Measurements from ENCODE around the gene CTAG1B.
"Not testable (repeated sequence)": the region's sequence is repeated elsewhere in the genome, so short reads cannot be mapped to it uniquely, and the experiment has no call there.

Gene CTAG1B

GRCh38 chrX:154619182-154619581 lies at the start of gene CTAG1B:
Gene CTAG1B (minus strand): TSS chrX:154619282. CDS start chrX:154619218, 64 bp downstream.
- DNase-seq (ENCODE audit: extremely low read depth in 1 of 2, low read depth in 1 of 2) = not testable (repeated sequence)

DNA sequence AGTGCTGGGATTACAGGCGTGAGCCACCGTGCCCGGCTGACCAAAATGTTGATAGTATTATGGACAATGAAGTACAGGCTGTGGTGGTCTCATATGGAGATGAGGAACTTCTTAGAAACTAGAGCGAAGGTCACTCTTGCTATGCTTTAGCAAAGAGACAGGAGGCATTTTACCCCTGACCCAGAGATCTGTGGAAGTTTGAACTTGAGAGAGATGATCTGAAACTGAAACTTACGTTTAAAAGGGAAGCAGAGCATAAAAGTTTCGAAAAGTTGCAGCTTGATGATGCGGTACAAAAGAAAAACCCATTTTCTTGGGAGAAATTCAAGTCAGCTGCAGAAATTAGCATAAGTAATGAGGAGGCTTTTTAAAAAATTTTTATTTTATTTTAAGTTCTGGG lies 42.8 kb upstream of the CTAG1B start:
- DNase-seq (ENCODE audit: extremely low read depth in 1 of 2, low read depth in 1 of 2) = no peak

DNA sequence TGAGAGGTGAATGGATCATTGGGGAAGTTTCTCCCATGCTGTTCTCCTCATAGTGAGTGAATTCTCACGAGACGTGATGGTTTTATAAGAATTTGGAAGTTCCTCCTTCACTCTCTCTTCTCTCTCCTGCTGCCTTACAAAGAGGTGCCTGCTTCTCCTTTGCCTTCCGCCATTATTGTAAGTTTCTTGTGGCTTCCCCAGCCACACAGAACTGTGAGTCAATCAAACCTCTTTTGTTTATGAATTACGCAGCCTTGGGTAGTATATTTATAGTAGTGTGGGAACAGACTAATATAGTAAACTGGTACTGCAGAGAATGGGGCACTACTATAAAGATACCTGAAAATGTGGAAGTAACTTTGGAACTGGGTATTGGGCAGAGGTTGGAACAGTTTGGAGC lies 42.1 kb upstream of the CTAG1B start:
- no peak for DNase-seq (ENCODE audit: extremely low read depth in 1 of 2, low read depth in 1 of 2)

- no peak for DNase-seq (ENCODE audit: extremely low read depth in 1 of 2, low read depth in 1 of 2)
Measured at GRCh38 chrX:154660541-154660940, 41.5 kb upstream of the CTAG1B start.

DNA sequence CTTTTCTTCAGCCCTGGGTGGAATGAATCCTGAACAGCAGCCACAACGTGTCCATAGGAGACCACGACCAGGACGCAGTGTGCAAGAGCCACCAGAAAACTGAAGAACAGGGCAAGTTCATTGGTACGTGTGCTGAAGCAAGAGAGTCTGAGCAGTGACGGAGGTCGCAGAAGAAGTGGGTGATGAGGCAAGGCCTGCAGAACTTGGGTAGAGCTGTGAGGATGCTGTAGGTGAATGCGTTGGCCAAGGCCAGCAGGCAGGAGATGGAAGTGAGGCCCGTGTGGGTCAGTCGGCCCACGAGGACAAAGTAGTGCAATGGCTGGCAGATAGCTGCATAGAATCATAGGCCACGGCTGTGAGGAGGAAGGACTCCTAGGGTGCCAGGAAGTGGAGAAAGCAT lies 39.9 kb upstream of the CTAG1B start:
- DNase-seq (ENCODE audit: extremely low read depth in 1 of 2, low read depth in 1 of 2) = no peak

- no peak for DNase-seq (ENCODE audit: extremely low read depth in 1 of 2, low read depth in 1 of 2)
Measured at GRCh38 chrX:154658187-154658586, 39.1 kb upstream of the CTAG1B start.

DNA sequence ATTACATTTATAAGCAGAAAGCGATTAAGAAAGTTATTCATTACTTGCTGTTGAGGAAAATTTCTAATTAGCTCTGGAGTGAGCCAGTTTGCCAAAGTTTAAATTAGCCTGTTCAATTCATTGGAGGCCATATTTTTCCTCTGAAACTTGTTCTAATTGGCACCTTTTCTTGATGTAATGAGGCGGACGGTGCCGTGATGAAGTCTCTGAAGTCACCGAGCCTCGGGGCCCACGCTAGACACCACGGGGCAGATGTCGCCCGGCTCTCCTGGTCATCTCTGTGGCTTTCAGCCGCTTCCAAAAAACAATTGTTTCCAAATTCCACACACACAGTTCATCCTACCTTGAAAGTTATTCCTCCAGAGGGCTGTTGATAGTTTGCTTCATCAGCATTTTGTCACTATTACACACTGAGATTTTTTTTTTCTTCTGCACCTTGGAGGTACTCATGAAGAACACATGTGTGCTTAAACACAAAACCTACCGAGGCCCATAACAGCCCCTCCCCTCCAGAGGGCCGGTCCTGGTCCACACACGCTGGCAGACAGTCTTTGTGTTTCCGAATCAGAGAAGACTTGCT lies 38.2 kb upstream of the CTAG1B start:
- no peak for DNase-seq (ENCODE audit: extremely low read depth in 1 of 2, low read depth in 1 of 2)

- DNase-seq (ENCODE audit: extremely low read depth in 1 of 2, low read depth in 1 of 2) = no peak
Measured at GRCh38 chrX:154655786-154656185, 36.7 kb upstream of the CTAG1B start.

DNA sequence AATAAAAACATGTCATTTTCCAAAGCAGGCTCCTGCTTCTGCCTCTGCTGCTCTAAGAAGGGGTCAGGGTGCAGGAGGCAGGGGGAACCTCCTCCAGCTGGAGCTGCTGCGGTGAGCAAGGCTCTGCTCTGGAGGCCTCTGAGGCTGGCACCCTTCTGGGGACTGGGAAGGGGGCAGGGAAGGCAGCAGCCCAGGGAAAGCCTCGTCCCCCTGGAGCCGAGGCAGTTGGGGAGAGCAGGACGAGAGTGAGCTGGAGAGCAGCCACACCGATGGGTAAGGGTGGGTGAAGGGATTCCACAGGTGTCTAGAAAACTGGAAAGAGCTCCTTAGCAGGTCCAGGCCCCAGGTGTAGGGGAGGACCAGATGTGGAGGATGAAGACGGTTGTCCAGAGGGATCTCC lies 36.3 kb upstream of the CTAG1B start:
- no peak for DNase-seq (ENCODE audit: extremely low read depth in 1 of 2, low read depth in 1 of 2)

- no peak for DNase-seq (ENCODE audit: extremely low read depth in 1 of 2, low read depth in 1 of 2)
Measured at GRCh38 chrX:154654925-154655324, 35.8 kb upstream of the CTAG1B start.

DNA sequence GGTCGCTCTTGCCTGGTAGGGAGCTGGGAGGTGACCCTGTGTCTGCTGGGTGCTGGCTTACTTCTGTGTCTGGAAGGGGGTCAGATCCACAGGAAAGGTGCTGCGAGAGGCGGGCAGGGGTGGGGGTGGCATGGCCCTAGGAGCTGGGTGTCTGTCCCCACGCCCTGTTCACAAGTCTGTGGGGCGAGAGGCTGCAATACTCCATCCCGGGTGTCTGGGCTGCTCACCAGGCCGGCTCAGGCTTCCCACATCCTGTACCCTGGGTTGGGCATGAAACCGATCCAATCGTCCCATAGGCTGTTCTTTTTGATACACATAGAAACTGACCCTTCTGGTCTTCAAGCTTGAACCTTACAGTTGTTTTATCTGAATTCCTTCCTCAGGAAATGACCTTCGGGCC lies 35.3 kb upstream of the CTAG1B start:
- no peak for DNase-seq (ENCODE audit: extremely low read depth in 1 of 2, low read depth in 1 of 2)

GRCh38 chrX:154653413-154653812 lies 34.3 kb upstream of the CTAG1B start, which contains the start of gene CTAG2:
Gene CTAG2 (minus strand): TSS chrX:154653579. CDS start chrX:154653515, 64 bp downstream.
- DNase-seq (ENCODE audit: extremely low read depth in 1 of 2, low read depth in 1 of 2) = not testable (repeated sequence)

- no peak for DNase-seq (ENCODE audit: extremely low read depth in 1 of 2, low read depth in 1 of 2)
Measured at GRCh38 chrX:154653048-154653401, 33.9 kb upstream of the CTAG1B start.

- DNase-seq (ENCODE audit: extremely low read depth in 1 of 2, low read depth in 1 of 2) = no peak
Measured at GRCh38 chrX:154652311-154653047, 33.4 kb upstream of the CTAG1B start.

DNA sequence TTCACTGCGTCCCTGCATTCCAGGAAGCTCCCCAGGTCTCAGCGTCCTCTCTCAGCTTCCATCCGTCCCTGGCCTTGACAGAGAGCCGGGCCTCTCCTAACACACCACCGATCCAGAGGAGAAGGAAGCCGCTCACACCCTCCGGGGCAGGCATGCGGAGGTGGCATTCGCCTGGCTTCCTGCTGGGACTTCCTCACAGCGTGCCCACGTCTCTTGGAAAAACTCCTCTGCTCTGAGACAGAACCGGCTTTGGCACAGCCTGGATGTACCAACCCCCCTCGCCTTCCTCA lies 31.1 kb upstream of the CTAG1B start:
- no peak for DNase-seq (ENCODE audit: extremely low read depth in 1 of 2, low read depth in 1 of 2)

DNA sequence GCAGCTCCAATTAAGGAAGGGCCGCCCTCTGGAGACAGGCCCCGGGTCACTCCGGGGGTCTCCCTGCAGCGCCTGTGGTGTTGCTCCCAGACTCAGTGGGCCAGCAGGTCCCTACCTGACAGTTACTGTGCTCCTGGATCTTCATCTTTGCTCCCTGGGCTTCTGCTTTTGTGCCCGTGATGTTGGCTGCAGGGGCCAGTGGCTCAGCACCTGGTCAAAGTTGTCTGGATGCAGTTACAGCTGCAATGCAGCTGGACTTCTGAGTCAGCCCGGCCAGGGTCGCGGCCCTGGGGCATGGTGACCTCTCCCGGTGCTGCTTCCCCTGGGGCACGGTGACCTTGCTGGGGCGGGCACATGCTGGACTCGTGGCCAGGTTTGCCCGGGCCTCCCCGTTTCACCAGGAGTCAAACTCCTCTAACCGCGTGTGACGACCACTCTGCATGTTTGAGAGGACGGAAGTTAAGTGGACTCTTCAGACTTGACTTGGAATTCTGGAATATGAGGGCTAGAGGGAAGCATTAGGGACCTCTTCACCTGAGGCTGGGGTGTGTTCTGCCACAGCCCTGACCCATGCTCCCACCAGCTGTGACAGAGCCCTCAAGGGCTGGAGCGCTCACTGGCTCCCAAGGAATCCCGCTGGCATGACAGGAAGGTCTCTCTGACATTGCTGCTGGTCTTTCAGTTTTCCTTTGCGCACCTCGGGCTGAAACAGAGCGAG lies 30.6 kb upstream of the CTAG1B start:
- no peak for DNase-seq (ENCODE audit: extremely low read depth in 1 of 2, low read depth in 1 of 2)

GRCh38 chrX:154648931-154649330 lies 29.8 kb upstream of the CTAG1B start:
- no peak for DNase-seq (ENCODE audit: extremely low read depth in 1 of 2, low read depth in 1 of 2)

GRCh38 chrX:154645745-154646378 lies 26.8 kb upstream of the CTAG1B start:
- DNase-seq (ENCODE audit: extremely low read depth in 1 of 2, low read depth in 1 of 2) = not testable (repeated sequence)

GRCh38 chrX:154643708-154644107 lies 24.6 kb upstream of the CTAG1B start:
- DNase-seq (ENCODE audit: extremely low read depth in 1 of 2, low read depth in 1 of 2) = not testable (repeated sequence)

- not testable (repeated sequence) for DNase-seq (ENCODE audit: extremely low read depth in 1 of 2, low read depth in 1 of 2)
Measured at GRCh38 chrX:154641740-154642139, 22.7 kb upstream of the CTAG1B start.

GRCh38 chrX:154633661-154634060 lies 14.6 kb upstream of the CTAG1B start:
- not testable (repeated sequence) for DNase-seq (ENCODE audit: extremely low read depth in 1 of 2, low read depth in 1 of 2)

DNA sequence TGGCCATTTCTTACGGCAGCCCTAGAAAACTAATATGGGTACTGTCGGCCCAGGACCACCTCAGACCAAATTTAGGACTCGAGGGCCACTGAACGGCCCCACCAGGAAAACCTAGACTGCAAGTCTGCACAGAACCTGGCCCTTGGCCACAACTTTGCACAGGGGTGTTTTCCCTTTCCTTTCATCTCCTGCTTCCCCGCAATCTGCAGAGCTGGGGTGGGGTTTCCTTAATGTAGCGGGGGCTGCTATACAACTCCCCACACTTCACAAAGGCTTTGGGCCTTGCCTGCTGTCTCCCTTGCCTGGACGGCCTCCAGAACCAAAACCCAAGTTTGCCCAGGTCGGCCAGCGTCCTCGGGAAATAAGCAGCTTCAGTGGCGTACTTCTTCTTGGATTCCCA lies 11.9 kb upstream of the CTAG1B start:
- not testable (repeated sequence) for DNase-seq (ENCODE audit: extremely low read depth in 1 of 2, low read depth in 1 of 2)

All from stimulated activated CD8-positive, alpha-beta memory T cell treated with anti-CD3 and anti-CD28 coated beads, Interleukin-7, amount 100 ng/mL, for 48 hours (primary cell).